A549 (cell line): ENCODE data around the gene RAB37. TPM values are rescaled to one million over a fixed set of nuclear protein-coding genes. Genes with fewer than 3 reads are reported as not detected.

Experiments
- ATAC-seq, 2 experiments: fragments of 200-7000 bp in 1 of 2; fragments of >200 bp in 1 of 2; cut with Nextera tagmentation in 1 of 2; cut with Tn5 transposase in 1 of 2; 3 replicates each; pipeline versions ENCODE4 v1.8.0 to v1.9.1; 2018 to 2020; ENCODE audit warnings: mild to moderate bottlenecking in 1 of 2, moderate library complexity in 1 of 2
- CTCF ChIA-PET: fragments of 300-600 bp; sonication (Branson Sonifier 250); formaldehyde crosslinking; extraction: SDS; loops from one replicate; lab custom pipeline; 2021; ENCODE audit warnings: antibody characterized with exemption, inconsistent platforms; lab: Yijun Ruan, JAX
- POLR2A ChIA-PET: fragments of 350-600 bp; formaldehyde crosslinking; extraction: SDS; loops from one replicate; lab custom pipeline; 2021; ENCODE audit warnings: antibody characterized with exemption, inconsistent platforms; lab: Yijun Ruan, JAX
- DNase-seq, 2 experiments: peaks; one replicate each; pipeline versions ENCODE4 v3.0.0 to v3.0.0-alpha.2; 2011 to 2016; ENCODE audit warnings: low read depth in 1 of 2, low spot score in 1 of 2
- FAIRE-seq: peaks from 2 replicates; lab custom pipeline; 2011; peaks lifted over from hg19 to GRCh38; lab: Jason Lieb, UNC
- H3K27ac ChIP-seq, 2 experiments: fragments of >200 bp; sonication (Bioruptor Twin); formaldehyde crosslinking; 3 replicates each; pipeline ENCODE4 v1.5.1; 2016 to 2017
- H3K4me1 ChIP-seq: fragments of >200 bp; sonication (Bioruptor Twin); formaldehyde crosslinking; 3 replicates; pipeline ENCODE4 v1.6.1; 2016
- H3K4me2 ChIP-seq: fragments of >200 bp; sonication (Bioruptor Twin); formaldehyde crosslinking; 3 replicates; pipeline ENCODE4 v1.6.1; 2016
- H3K4me3 ChIP-seq: fragments of >200 bp; sonication (Bioruptor Twin); formaldehyde crosslinking; 3 replicates; pipeline ENCODE4 v1.5.1; 2016
- H3K9me3 ChIP-seq: fragments of >200 bp; sonication (Bioruptor Twin); formaldehyde crosslinking; 3 replicates; pipeline ENCODE4 v1.6.1; 2016
- ATOH8 ChIP-seq: fragments of 250-450 bp; sonication (Bioruptor Pico); IDR thresholded peaks from 2 replicates; pipeline ENCODE4 v1.5.0; 2020; ENCODE audit warnings: low read depth, mild to moderate bottlenecking, moderate library complexity
- CEBPB ChIP-seq, 2 experiments: fragments of >200 bp in 1 of 2; sonication (Bioruptor Twin) in 1 of 2; formaldehyde crosslinking in 1 of 2; IDR thresholded peaks; 2 replicates each; pipeline ENCODE4 v1.6.1; 2012 to 2016
- CHD2 ChIP-seq: fragments of 150-350 bp; IDR thresholded peaks from 2 replicates; pipeline ENCODE4 v1.6.1; 2014; ENCODE audit warnings: low read length; ENCODE audit not compliant: partially characterized antibody
- CHD4 ChIP-seq: fragments of 200-600 bp; sonication (generic); IDR thresholded peaks from 2 replicates; pipeline ENCODE4 v1.6.1; 2016; ENCODE audit warnings: antibody characterized with exemption, mild to moderate bottlenecking, borderline replicate concordance
- EHF ChIP-seq: fragments of 250-450 bp; sonication (Bioruptor Pico); IDR thresholded peaks from 2 replicates; pipeline ENCODE4 v1.5.0; 2020; ENCODE audit warnings: mild to moderate bottlenecking
- ELK1 ChIP-seq: fragments of 150-350 bp; IDR thresholded peaks from 2 replicates; pipeline ENCODE4 v1.6.1; 2014; ENCODE audit warnings: low read depth, mild to moderate bottlenecking, low read length
- EP300 ChIP-seq, 2 experiments: fragments of >200 bp; sonication (Bioruptor Twin); formaldehyde crosslinking; IDR thresholded peaks; 2 replicates in 1 of 2; 3 replicates in 1 of 2; pipeline ENCODE4 v1.6.1; 2016 to 2017
- FOSL2 ChIP-seq, 2 experiments: fragments of 450-650 bp in 1 of 2; fragments of >200 bp in 1 of 2; sonication (Bioruptor Twin) in 1 of 2; formaldehyde crosslinking; IDR thresholded peaks; 2 replicates each; pipeline versions ENCODE4 v1.5.0 to v1.6.1; 2016 to 2020; ENCODE audit warnings: mild to moderate bottlenecking in 1 of 2, moderate library complexity in 1 of 2
- HDAC2 ChIP-seq: fragments of 200-600 bp; sonication (generic); IDR thresholded peaks from 2 replicates; pipeline ENCODE4 v1.6.1; 2016
- KDM1A ChIP-seq: fragments of 200-600 bp; sonication (generic); IDR thresholded peaks from 2 replicates; pipeline ENCODE4 v1.6.1; 2016; ENCODE audit warnings: low read depth, mild to moderate bottlenecking
- KDM5A ChIP-seq: fragments of 200-600 bp; sonication (generic); IDR thresholded peaks from 2 replicates; pipeline ENCODE4 v1.6.1; 2016; ENCODE audit warnings: antibody characterized with exemption, mild to moderate bottlenecking
- MAFK ChIP-seq: fragments of 450-650 bp; IDR thresholded peaks from 2 replicates; pipeline ENCODE4 v1.6.1; 2014; ENCODE audit not compliant: partially characterized antibody
- MAZ ChIP-seq: fragments of 150-350 bp; IDR thresholded peaks from 2 replicates; pipeline ENCODE4 v1.6.1; 2014; ENCODE audit warnings: antibody characterized with exemption, low read depth, low read length, borderline replicate concordance
- NFE2L2 ChIP-seq: fragments of 150-350 bp; conservative IDR thresholded peaks from 2 replicates; pipeline ENCODE4 v1.6.1; 2014; ENCODE audit warnings: low read length
- NPAS2 ChIP-seq: fragments of 250-450 bp; sonication (Bioruptor Pico); IDR thresholded peaks from 2 replicates; pipeline ENCODE4 v1.8.0; 2022; ENCODE audit warnings: mild to moderate bottlenecking, moderate library complexity, borderline replicate concordance
- NR3C1 ChIP-seq: fragments of >200 bp; sonication (Bioruptor Twin); formaldehyde crosslinking; IDR thresholded peaks from 3 replicates; pipeline ENCODE4 v1.6.1; 2017
- PHF8 ChIP-seq: fragments of 200-600 bp; sonication (generic); IDR thresholded peaks from 2 replicates; pipeline ENCODE4 v1.6.1; 2016; ENCODE audit warnings: low read depth, mild to moderate bottlenecking, antibody characterized with exemption, moderate library complexity, borderline replicate concordance
- RAD21 ChIP-seq, 2 experiments: fragments of >200 bp in 1 of 2; sonication (Bioruptor Twin) in 1 of 2; formaldehyde crosslinking in 1 of 2; IDR thresholded peaks in 1 of 2; conservative IDR thresholded peaks in 1 of 2; 2 replicates in 1 of 2; 3 replicates in 1 of 2; pipeline ENCODE4 v1.6.1; 2012 to 2018; ENCODE audit warnings: inconsistent platforms in 1 of 2
- RCOR1 ChIP-seq: fragments of 150-350 bp; IDR thresholded peaks from 2 replicates; pipeline ENCODE4 v1.6.1; 2014; ENCODE audit warnings: antibody characterized with exemption, low read length, low read depth
- SMC3 ChIP-seq: fragments of >200 bp; sonication (Bioruptor Twin); formaldehyde crosslinking; IDR thresholded peaks from 3 replicates; pipeline ENCODE4 v1.6.1; 2018; ENCODE audit warnings: inconsistent platforms
- ZFP36 ChIP-seq: fragments of 450-650 bp; IDR thresholded peaks from 2 replicates; pipeline ENCODE4 v1.6.1; 2014; ENCODE audit warnings: borderline replicate concordance; ENCODE audit not compliant: partially characterized antibody
- ZNF302 ChIP-seq: fragments of 250-450 bp; sonication (Bioruptor Pico); IDR thresholded peaks from 2 replicates; pipeline ENCODE4 v1.9.0; 2021; ENCODE audit warnings: inconsistent platforms, mild to moderate bottlenecking, moderate library complexity
- WGBS: methylation state at CpG from one replicate; pipeline ENCODE4 v1.1.6; 2017; ENCODE audit errors: missing lambda C conversion rate; 5-methylcytosine and 5-hydroxymethylcytosine counted together
- polyA minus RNA-seq: library from RNA; depleted of rRNA, polyadenylated mRNA; stranded (reverse); fragments of >200 nt; gene quantifications from 2 replicates; pipeline ENCODE4 v1.2.3, GENCODE V29; 2011; rRNA and poly(A)+ RNA removed
- polyA plus RNA-seq, 4 experiments: library from polyadenylated mRNA; depleted of rRNA in 3 of 4; stranded (reverse); fragments of >200 nt; fragmentation: RNase III in 1 of 4; extraction: RNeasy Plus Mini Kit Qiagen cat#74134 plus additional on column Dnase treatment in 1 of 4; gene quantifications; 2 replicates in 3 of 4; 3 replicates in 1 of 4; pipeline ENCODE4 v1.2.3, GENCODE V29; 2011 to 2017
- TF ChIP-seq, protein P1 (sequence below): IDR thresholded peaks from 2 replicates; pipeline ENCODE4 v1.6.1; 2012
- TF ChIP-seq, protein P2 (sequence below): fragments of >200 bp; sonication (Bioruptor Twin); formaldehyde crosslinking; IDR thresholded peaks from 3 replicates; pipeline ENCODE4 v1.5.1; 2016
- TF ChIP-seq, protein P3 (sequence below): fragments of >200 bp; sonication (Bioruptor Twin); formaldehyde crosslinking; IDR thresholded peaks from 3 replicates; pipeline ENCODE4 v1.6.1; 2016

RAB37 gene, protein sequence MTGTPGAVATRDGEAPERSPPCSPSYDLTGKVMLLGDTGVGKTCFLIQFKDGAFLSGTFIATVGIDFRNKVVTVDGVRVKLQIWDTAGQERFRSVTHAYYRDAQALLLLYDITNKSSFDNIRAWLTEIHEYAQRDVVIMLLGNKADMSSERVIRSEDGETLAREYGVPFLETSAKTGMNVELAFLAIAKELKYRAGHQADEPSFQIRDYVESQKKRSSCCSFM
- polyA plus RNA-seq (2011; rRNA removed) (15.8 and 18.7 TPM in 2 replicates), polyA plus RNA-seq (2017; fragmentation: RNase III; extraction: RNeasy Plus Mini Kit Qiagen cat#74134 plus additional on column Dnase treatment) (1.1 to 2.8 TPM (median 2.4 TPM) in 3 replicates), polyA minus RNA-seq (11.6 and 11.7 TPM in 2 replicates)
- 1.4 and 2.0 TPM in 2 replicates for polyA plus RNA-seq (2012; cell fraction: cytosol; rRNA removed)
- 2.5 and 2.9 TPM in 2 replicates for polyA plus RNA-seq (2012; cell fraction: nucleus; rRNA removed)

GRCh38 chr17:74736513-74737298, at the start of gene RAB37:
TSS of gene RAB37 (plus strand) at chr17:74737256. CDS start at chr17:74737273, 17 bp downstream.
- Histone ChIP-seq H3K27ac (peak within 1 kb of the TSS; percentile 54 to 83), H3K4me2 (peak within 1 kb of the TSS; percentile 86), H3K4me3 (peak within 1 kb of the TSS; percentile 40), H3K9me3 (no peaks in the 10 kb centered on the region), H3K4me1 (peaks cover 36% of the 10 kb centered on the region)
- WGBS: 2% methylated on average over 57 of the region's 67 CpGs
- ChIA-PET CTCF (interaction anchor here (0.6 to 7.8 kb wide), 48 partner anchors 10 to 668 kb away, joined by 3 to 145 read pairs (median 5); partner anchors contain the start of genes CD300E, CD300H, CD300LF and GPR142), POLR2A (interaction anchor here (0.7 to 1.6 kb wide), 5 partner anchors 8 to 136 kb away, joined by 3 to 8 read pairs (median 4); partner anchors contain the start of gene FDXR)
- peak; percentile 87 to 90 for DNase-seq
- peak; percentile 70 to 76 for ATAC-seq
- TF ChIP-seq KDM1A: no peak
- TF ChIP-seq CHD2: no peak
- peak; percentile 75 for TF ChIP-seq SMC3
- no peak for TF ChIP-seq MAZ
- TF ChIP-seq NPAS2 (CRISPR knock-in tag): no peak
- TF ChIP-seq, protein P1, sequence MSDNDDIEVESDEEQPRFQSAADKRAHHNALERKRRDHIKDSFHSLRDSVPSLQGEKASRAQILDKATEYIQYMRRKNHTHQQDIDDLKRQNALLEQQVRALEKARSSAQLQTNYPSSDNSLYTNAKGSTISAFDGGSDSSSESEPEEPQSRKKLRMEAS: peak; percentile 15
- TF ChIP-seq, protein P2, sequence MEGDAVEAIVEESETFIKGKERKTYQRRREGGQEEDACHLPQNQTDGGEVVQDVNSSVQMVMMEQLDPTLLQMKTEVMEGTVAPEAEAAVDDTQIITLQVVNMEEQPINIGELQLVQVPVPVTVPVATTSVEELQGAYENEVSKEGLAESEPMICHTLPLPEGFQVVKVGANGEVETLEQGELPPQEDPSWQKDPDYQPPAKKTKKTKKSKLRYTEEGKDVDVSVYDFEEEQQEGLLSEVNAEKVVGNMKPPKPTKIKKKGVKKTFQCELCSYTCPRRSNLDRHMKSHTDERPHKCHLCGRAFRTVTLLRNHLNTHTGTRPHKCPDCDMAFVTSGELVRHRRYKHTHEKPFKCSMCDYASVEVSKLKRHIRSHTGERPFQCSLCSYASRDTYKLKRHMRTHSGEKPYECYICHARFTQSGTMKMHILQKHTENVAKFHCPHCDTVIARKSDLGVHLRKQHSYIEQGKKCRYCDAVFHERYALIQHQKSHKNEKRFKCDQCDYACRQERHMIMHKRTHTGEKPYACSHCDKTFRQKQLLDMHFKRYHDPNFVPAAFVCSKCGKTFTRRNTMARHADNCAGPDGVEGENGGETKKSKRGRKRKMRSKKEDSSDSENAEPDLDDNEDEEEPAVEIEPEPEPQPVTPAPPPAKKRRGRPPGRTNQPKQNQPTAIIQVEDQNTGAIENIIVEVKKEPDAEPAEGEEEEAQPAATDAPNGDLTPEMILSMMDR: peak; percentile 63
- TF ChIP-seq PHF8: no peak
- no peak for TF ChIP-seq EHF (CRISPR knock-in tag)
- TF ChIP-seq CEBPB (IDR thresholded peaks at IDR 0.05): peak; percentile 76 to 93; a peak in 3 of 4 replicates
- no peak for TF ChIP-seq KDM5A
- no peak for TF ChIP-seq MAFK
- no peak for TF ChIP-seq ATOH8 (CRISPR knock-in tag)
- TF ChIP-seq CHD4: no peak; the same call in 1 of the 2 replicates
- TF ChIP-seq HDAC2: no peak
- TF ChIP-seq NR3C1: no peak
- TF ChIP-seq RAD21 (conservative IDR thresholded peaks at IDR 0.05 in 1 of 2, IDR thresholded peaks at IDR 0.05 in 1 of 2): peak in 1 of 2 experiments; percentile 68; a peak in 4 of 5 replicates
- TF ChIP-seq ELK1: no peak
- TF ChIP-seq, protein P3, sequence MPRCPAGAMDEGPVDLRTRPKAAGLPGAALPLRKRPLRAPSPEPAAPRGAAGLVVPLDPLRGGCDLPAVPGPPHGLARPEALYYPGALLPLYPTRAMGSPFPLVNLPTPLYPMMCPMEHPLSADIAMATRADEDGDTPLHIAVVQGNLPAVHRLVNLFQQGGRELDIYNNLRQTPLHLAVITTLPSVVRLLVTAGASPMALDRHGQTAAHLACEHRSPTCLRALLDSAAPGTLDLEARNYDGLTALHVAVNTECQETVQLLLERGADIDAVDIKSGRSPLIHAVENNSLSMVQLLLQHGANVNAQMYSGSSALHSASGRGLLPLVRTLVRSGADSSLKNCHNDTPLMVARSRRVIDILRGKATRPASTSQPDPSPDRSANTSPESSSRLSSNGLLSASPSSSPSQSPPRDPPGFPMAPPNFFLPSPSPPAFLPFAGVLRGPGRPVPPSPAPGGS: no peak
- TF ChIP-seq EP300 (IDR thresholded peaks at IDR 0.05): no peak
- TF ChIP-seq ZFP36: no peak
- no peak for TF ChIP-seq NFE2L2
- TF ChIP-seq ZNF302 (CRISPR knock-in tag): no peak
- TF ChIP-seq RCOR1: no peak
- no peak for TF ChIP-seq FOSL2 (IDR thresholded peaks at IDR 0.05)
- TF ChIP-seq FOSL2 (CRISPR knock-in tag; IDR thresholded peaks at IDR 0.05): no peak
- FAIRE-seq: no peak
